Endothelial cell of umbilical vein (primary cell): Measurements from ENCODE around the gene PDCD1. TPM values are rescaled to one million over a fixed set of nuclear protein-coding genes. Genes with fewer than 3 reads are reported as not detected.

ENCODE experiments used
- BruUV-seq: library from RNA; stranded (reverse); fragments of 400-500 nt; replicated peaks from 2 replicates; lab custom pipeline; 2021; lab: Mats Ljungman, UMichigan
- CTCF ChIA-PET: fragments of 300-600, 350-600 bp; sonication (Branson Sonifier 250); formaldehyde crosslinking; loops from one replicate; lab custom pipeline; 2021; ENCODE audit warnings: antibody characterized with exemption, inconsistent platforms; lab: Charles Lee
- POLR2A ChIA-PET: fragments of 300-600, 350-600 bp; sonication (Branson Sonifier 250); formaldehyde crosslinking; loops from one replicate; lab custom pipeline; 2021; ENCODE audit warnings: antibody characterized with exemption, inconsistent platforms; lab: Charles Lee
- DNase-seq: peaks from one replicate; pipeline ENCODE4 v3.0.0-alpha.2; 2011; ENCODE audit warnings: low read depth, low spot score
- FAIRE-seq: peaks from 2 replicates; lab custom pipeline; 2011; peaks lifted over from hg19 to GRCh38; lab: Jason Lieb, UNC
- H2AFZ ChIP-seq: 2 replicates; pipeline ENCODE4 v1.6.0; 2012; ENCODE audit warnings: low read depth, low read length, control low read depth, inconsistent platforms
- H3K27ac ChIP-seq: 2 replicates; pipeline ENCODE4 v1.5.1; 2011; ENCODE audit warnings: low read depth, mild to moderate bottlenecking, control low read depth, low read length, moderate library complexity; ENCODE audit not compliant: insufficient read depth
- H3K27me3 ChIP-seq, 2 experiments: 2 replicates each; pipeline versions ENCODE4 v1.6.0 to v1.6.1; 2011; ENCODE audit warnings: low read length in 2 of 2, mixed read lengths in 1 of 2; ENCODE audit not compliant: control insufficient read depth in 2 of 2, insufficient read depth in 2 of 2
- H3K36me3 ChIP-seq, 2 experiments: 2 replicates in 1 of 2; 3 replicates in 1 of 2; pipeline ENCODE4 v1.5.1; 2011; ENCODE audit warnings: low read length in 2 of 2, mild to moderate bottlenecking in 1 of 2, moderate library complexity in 1 of 2; ENCODE audit not compliant: control insufficient read depth in 2 of 2, insufficient read depth in 2 of 2; ENCODE audit errors: extremely low read depth in 1 of 2
- H3K4me1 ChIP-seq: 3 replicates; pipeline ENCODE4 v1.5.1; 2011; ENCODE audit warnings: mild to moderate bottlenecking, low read length; ENCODE audit not compliant: control insufficient read depth, insufficient read depth; ENCODE audit errors: extremely low read depth
- H3K4me2 ChIP-seq: 2 replicates; pipeline ENCODE4 v1.6.1; 2011; ENCODE audit warnings: low read length, control low read depth, mixed read lengths; ENCODE audit not compliant: insufficient read depth
- H3K4me3 ChIP-seq, 3 experiments: fragments of 200-600 bp in 1 of 3; sonication (generic), shearing (Covaris generic) in 1 of 3; replicated peaks in 1 of 3; 2 replicates each; pipeline ENCODE4 v1.5.1; 2011 to 2016; ENCODE audit warnings: control low read depth in 3 of 3, low read length in 3 of 3, mild to moderate bottlenecking in 2 of 3, inconsistent platforms in 1 of 3, low read depth in 1 of 3, moderate library complexity in 1 of 3; ENCODE audit not compliant: insufficient read depth in 1 of 3
- H3K79me2 ChIP-seq: 2 replicates; pipeline ENCODE4 v1.6.0; 2012; ENCODE audit warnings: low read length, inconsistent platforms; ENCODE audit not compliant: control insufficient read depth, insufficient read depth
- H3K9ac ChIP-seq: replicated peaks from 2 replicates; pipeline ENCODE3; 2011; ENCODE audit warnings: low read length, control low read depth; ENCODE audit not compliant: insufficient read depth; ENCODE audit errors: extremely low read depth
- H3K9me1 ChIP-seq: replicated peaks from 3 replicates; pipeline ENCODE4 v1.6.0; 2011; ENCODE audit warnings: mild to moderate bottlenecking, low read length; ENCODE audit not compliant: control insufficient read depth, insufficient read depth; ENCODE audit errors: extremely low read depth
- H3K9me3 ChIP-seq: replicated peaks from 2 replicates; pipeline ENCODE4 v1.5.1; 2012; ENCODE audit warnings: low read length, inconsistent platforms; ENCODE audit not compliant: control insufficient read depth, insufficient read depth
- H4K20me1 ChIP-seq: replicated peaks from 2 replicates; pipeline ENCODE3; 2011; ENCODE audit warnings: mild to moderate bottlenecking, low read length; ENCODE audit not compliant: control insufficient read depth, insufficient read depth; ENCODE audit errors: extremely low read depth
- EZH2 ChIP-seq: IDR thresholded peaks from 2 replicates; pipeline ENCODE4 v1.6.1; 2012; ENCODE audit warnings: borderline replicate concordance, low read depth, mild to moderate bottlenecking, moderate library complexity, low read length, inconsistent platforms; ENCODE audit not compliant: severe bottlenecking
- FOS ChIP-seq: IDR thresholded peaks from 2 replicates; pipeline ENCODE4 v1.6.1; 2011; ENCODE audit warnings: mild to moderate bottlenecking, low read length, moderate library complexity, borderline replicate concordance; ENCODE audit not compliant: insufficient read depth
- GATA2 ChIP-seq: IDR thresholded peaks from 2 replicates; pipeline ENCODE4 v1.7.0; 2011; ENCODE audit warnings: low read depth, mild to moderate bottlenecking, moderate library complexity, mixed read lengths, low read length; ENCODE audit not compliant: insufficient read length, insufficient read depth
- JUN ChIP-seq: IDR thresholded peaks from 2 replicates; pipeline ENCODE4 v1.6.1; 2011; ENCODE audit warnings: borderline replicate concordance, low read depth; ENCODE audit not compliant: insufficient read length, insufficient read depth
- MYC ChIP-seq: IDR thresholded peaks from one replicate; pipeline ENCODE4 v1.6.1; 2011; ENCODE audit warnings: mild to moderate bottlenecking, low read depth, low read length
- POLR2A ChIP-seq: IDR thresholded peaks from 2 replicates; pipeline ENCODE4 v1.6.1; 2012; ENCODE audit warnings: low read depth, mild to moderate bottlenecking, control low read depth, low read length
- POLR2AphosphoS5 ChIP-seq: IDR thresholded peaks from 2 replicates; pipeline ENCODE4 v1.6.1; 2012; ENCODE audit warnings: low read depth, mild to moderate bottlenecking, control low read depth, low read length, moderate library complexity; ENCODE audit not compliant: insufficient read depth
- dilution Hi-C: fragments of 300-500 bp; cut with MboI; formaldehyde crosslinking; loops from one replicate; pipeline ENCODE4 v1.15.0; 2019; ENCODE audit warnings: low sequenced_read_pairs; ENCODE audit not compliant: extremely low pct_ligation_motif_present
- intact Hi-C: fragments of 100-400 bp; cut with micrococcal nuclease; formaldehyde crosslinking; loops from one replicate; pipeline ENCODE4 v1.10.0; 2022
- polyA plus RNA-seq, 4 experiments: library from polyadenylated mRNA; depleted of rRNA in 3 of 4; stranded (reverse) in 3 of 4; unstranded in 1 of 4; fragments of >200 nt; gene quantifications; 2 replicates each; pipeline versions ENCODE4 v1.2.1 to v1.2.3, GENCODE V29; 2011 to 2012; ENCODE audit warnings: missing spikeins in 1 of 4
- total RNA-seq: library from RNA; stranded (reverse); gene quantifications from 2 replicates; pipeline ENCODE4 v1.2.3, GENCODE V29; 2021
- TF ChIP-seq, protein P1 (sequence below): IDR thresholded peaks from 2 replicates; pipeline ENCODE4 v1.6.1; 2011; ENCODE audit not compliant: insufficient read depth, insufficient read length
- TF ChIP-seq, protein P2 (sequence below), 2 donors: IDR thresholded peaks; 1 replicate in 1 of 2; 2 replicates in 1 of 2; pipeline ENCODE4 v1.5.1; 2011; ENCODE audit warnings: low read length in 2 of 2, mild to moderate bottlenecking in 2 of 2, moderate library complexity in 2 of 2, control low read depth in 1 of 2, inconsistent platforms in 1 of 2, low read depth in 1 of 2; ENCODE audit not compliant: insufficient read depth in 1 of 2; ENCODE audit errors: extremely low read depth in 1 of 2

Gene PDCD1
- total and polyA plus RNA-seq, 2 donors (not counting 3 experiments of a cell fraction or from before 2014, with no cell fraction given), result not detected

DNA sequence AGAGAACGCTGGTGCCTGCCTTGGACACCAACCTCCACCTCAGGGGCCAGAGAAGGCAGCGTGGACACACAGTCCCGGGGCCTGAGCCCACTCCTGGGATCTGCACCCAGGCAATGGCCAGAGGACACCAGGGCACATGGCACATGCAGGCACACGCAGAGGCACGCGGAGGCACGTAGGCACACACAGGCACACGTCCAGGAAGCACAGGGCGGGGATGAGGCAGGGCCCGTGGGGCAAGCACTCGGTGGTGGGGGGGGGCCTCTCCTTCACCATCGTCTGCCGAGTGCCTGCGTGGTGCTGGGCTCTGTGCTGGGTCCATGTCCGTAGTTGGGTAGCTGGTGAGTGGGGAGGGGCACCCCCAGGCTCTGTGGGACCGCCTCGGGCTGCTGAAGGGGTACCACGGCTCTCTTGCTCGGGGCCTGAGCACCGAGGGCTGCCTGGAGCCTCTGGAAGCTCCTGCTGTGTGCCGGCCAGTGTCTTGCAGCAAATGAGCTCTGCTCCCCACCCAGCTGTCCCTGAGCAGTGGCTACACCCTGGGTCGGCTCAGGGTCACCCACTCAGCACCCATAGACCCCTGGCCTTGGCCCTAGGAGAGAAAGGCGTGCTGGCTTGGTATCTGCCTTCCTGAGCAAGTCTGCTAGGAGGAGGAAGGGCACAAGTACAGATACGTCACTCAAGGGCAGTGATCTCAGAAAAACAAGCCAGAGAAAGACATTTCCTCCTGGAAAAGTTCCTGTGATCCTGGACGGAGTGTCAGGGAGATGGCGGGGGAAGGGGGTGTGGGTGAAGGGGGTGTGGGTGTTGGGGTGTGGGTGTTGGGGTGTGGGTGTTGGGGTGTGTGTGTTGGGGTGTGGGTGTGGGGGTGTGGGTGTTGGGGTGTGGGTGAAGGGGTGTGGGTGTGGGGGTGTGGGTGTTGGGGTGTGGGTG lies 37.3 kb upstream of the PDCD1 start:
- H3K4me1 ChIP-seq, result peaks cover 2% of the 10 kb centered on the region
- dilution Hi-C loops (no loop called here), intact Hi-C loops (no loop called here)
- H3K27me3 ChIP-seq, result no peaks in the 10 kb centered on the region
- H3K79me2 ChIP-seq, result no peaks in the 10 kb centered on the region
- H3K36me3 ChIP-seq, result no peaks in the 10 kb centered on the region
- DNase-seq (peak; percentile 69), FAIRE-seq (peak; percentile 88)
- no peak overlapping the region for H3K4me3 ChIP-seq
- TF ChIP-seq FOS (no peak), JUN (no peak), POLR2AphosphoS5 (no peak), MYC (no peak), GATA2 (no peak), EZH2 (no peak), POLR2A (no peak)
- TF ChIP-seq, protein P1, sequence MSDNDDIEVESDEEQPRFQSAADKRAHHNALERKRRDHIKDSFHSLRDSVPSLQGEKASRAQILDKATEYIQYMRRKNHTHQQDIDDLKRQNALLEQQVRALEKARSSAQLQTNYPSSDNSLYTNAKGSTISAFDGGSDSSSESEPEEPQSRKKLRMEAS, result no peak
- TF ChIP-seq, protein P2, sequence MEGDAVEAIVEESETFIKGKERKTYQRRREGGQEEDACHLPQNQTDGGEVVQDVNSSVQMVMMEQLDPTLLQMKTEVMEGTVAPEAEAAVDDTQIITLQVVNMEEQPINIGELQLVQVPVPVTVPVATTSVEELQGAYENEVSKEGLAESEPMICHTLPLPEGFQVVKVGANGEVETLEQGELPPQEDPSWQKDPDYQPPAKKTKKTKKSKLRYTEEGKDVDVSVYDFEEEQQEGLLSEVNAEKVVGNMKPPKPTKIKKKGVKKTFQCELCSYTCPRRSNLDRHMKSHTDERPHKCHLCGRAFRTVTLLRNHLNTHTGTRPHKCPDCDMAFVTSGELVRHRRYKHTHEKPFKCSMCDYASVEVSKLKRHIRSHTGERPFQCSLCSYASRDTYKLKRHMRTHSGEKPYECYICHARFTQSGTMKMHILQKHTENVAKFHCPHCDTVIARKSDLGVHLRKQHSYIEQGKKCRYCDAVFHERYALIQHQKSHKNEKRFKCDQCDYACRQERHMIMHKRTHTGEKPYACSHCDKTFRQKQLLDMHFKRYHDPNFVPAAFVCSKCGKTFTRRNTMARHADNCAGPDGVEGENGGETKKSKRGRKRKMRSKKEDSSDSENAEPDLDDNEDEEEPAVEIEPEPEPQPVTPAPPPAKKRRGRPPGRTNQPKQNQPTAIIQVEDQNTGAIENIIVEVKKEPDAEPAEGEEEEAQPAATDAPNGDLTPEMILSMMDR (IDR thresholded peaks at IDR 0.05; ENCODE audit: extremely low read depth in 1 of 2, insufficient read depth in 1 of 2, low read depth in 1 of 2, low read length in 2 of 2), result no peak
- peak overlapping the region; percentile 88 for H2AFZ ChIP-seq
- ChIA-PET CTCF (interaction anchor here (1.9 kb wide), 1 partner anchor 55 kb away, joined by 6 read pairs; no protein-coding TSS in a partner anchor), POLR2A (no interaction called here)
- H3K27ac ChIP-seq, result peak overlapping the region; percentile 20
- H3K9me1 ChIP-seq, result no peaks in the 10 kb centered on the region
- no peak overlapping the region for H3K4me2 ChIP-seq
- H3K9ac ChIP-seq, result no peak overlapping the region
- H4K20me1 ChIP-seq, result no peaks in the 10 kb centered on the region
- H3K9me3 ChIP-seq, result no peaks in the 10 kb centered on the region
- no TSS peak for BruUV-seq
